Activated gamma-delta T cell treated with Interleukin-2 at 50 U/mL for 16 hours (primary cell): ENCODE data around the gene ATG3.
"Not testable (repeated sequence)": the region's sequence is repeated elsewhere in the genome, so short reads cannot be mapped to it uniquely, and the experiment has no call there.

Source experiments
- DNase-seq: peaks from one replicate; pipeline ENCODE4 v3.0.0-alpha.2; 2020

ATG3 gene

DNA sequence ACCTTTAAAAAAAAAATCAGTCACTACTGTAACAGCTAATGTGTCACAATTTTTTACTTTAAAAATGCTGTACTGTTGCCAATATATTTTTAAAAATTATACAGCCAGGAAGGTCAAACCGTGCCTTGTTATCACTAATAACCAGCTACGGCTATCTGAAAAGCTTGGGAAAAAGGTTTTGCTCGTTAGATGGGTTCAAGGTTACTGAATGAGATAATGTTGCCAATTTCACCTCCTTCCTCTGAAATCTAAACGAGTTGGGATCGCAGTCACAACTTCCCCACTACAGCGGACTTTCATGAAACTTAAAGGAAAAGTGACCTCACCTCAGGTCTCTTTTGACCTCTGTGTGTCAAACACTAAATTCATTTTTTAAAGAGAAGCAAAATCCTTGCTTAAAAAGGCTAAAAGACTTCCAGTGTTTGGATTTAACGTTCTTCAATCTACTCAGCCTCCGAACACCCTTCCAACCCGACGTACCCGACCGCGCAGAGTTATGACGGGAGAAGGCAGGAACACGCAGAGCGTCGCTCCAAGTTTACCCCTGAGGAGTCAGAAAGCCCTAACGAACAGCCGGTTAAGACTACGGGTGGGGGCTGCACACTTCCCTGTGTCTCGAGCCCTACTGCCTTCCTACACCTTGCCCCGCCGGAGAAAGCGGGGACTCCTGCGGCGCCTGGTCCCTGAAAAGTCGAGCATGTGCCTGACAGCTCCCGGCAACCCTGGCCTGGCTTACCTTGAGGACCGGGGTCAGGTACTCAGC lies 860 bp downstream of the ATG3 start:
- peak; percentile 35 for DNase-seq

DNA sequence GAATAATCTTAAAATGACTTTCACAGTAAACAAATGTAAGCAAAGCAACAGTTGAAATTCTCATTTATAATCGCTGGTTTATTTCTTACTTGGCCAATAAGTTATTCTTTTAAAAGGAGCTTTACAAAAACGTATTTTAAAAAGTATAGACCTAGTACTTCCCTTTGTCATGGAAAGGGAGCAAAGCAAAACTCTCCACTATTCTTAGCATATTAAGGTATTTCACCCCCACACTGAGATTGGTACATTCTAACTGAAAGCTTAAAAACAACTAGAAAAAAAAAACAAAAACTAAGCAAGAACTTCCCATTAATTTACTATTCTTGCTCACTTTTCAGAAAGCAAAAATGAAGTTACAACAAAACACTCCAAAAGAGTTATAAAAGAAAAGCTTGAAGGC lies 1.5 kb downstream of the ATG3 start:
- DNase-seq = no peak

DNA sequence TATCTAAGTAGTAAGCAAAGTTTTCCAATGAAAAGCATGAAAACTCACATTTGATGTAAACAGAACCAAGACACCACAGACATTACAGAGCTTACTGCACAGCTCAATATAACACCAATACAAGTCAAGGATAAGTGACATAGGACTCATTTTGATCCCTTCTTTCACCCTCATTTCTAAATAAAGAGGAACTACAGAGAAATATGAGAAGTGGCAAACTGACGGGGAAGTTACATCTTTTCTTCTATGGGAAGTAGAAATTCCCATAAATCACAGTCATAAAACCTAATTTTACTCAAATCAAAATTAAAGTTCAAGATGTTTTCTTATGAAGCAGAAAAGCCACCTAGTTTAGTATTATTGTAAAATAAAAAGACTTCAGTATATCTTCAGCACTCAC lies 3.8 kb downstream of the ATG3 start:
- no peak for DNase-seq

DNA sequence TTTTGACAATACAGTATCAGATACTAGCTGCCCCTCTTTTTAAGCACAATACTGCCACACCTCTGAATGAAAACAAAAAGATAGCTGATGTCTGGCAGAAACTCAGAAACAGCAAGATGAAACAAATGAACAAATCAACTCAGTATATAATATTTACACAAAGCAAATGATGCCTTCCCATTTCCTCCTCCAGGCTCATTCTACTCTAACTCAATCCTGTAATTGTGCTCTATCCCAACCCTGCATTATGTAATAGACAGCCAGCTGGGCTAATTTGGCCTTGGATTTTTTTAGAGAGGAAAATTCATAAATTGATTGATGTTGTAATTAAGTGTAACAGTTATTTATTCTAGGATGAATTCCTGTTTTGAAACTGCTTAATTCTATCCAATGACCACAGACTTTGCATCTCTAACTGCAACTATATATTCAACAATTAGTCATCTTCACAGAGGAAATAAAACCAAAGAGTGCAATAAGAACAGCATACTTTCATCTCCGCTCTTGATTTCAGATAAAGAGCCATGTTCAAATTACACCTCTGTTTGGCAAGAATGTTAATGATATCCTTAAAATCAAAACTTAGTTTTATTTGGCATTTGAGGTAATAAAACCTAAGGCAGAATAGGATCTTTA lies 6.1 kb downstream of the ATG3 start:
- no peak for DNase-seq

DNA sequence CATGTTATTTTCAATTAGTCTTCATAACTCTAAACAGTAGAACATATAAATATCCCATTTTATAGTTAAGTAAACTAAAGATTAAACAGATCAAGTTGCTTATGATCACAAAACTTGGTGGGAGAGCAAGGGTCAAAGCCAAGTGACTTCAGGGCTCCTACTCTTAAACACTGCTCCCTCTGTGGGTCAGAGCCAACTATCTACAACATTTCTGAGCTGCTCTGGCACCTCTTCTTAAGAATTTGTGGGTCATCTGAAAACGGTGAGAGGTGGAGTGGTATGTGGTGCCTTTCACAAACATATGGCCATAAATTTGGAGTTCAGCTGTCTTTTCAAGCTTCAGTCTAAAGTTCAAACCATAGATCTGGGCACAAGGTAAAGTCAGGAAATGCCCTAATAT lies 10.9 kb downstream of the ATG3 start:
- DNase-seq = no peak

DNA sequence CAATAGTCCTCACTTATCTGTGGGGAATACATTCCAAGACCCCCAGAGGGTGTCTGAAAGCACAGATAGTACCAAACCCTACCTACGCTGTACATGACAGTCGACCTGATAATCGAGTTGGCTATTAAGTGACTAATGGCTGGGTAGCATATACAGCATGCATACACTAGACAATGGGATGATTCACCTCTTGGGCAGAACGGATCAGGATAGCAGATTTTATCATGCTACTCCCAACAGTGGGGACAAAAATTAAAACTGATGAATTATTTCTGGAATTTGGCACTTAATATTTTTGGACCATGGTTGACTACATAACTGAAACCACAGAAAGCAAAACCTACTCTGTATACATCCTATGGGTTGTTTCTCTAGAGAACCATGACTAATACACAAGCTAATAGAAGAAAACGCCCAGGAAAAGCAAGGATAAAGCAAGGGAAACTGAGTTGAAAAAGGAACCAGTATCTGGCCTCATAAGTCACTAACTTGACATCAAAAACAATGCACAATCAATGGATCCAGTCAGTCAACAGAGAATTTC lies 15.5 kb downstream of the ATG3 start:
- DNase-seq = no peak

DNA sequence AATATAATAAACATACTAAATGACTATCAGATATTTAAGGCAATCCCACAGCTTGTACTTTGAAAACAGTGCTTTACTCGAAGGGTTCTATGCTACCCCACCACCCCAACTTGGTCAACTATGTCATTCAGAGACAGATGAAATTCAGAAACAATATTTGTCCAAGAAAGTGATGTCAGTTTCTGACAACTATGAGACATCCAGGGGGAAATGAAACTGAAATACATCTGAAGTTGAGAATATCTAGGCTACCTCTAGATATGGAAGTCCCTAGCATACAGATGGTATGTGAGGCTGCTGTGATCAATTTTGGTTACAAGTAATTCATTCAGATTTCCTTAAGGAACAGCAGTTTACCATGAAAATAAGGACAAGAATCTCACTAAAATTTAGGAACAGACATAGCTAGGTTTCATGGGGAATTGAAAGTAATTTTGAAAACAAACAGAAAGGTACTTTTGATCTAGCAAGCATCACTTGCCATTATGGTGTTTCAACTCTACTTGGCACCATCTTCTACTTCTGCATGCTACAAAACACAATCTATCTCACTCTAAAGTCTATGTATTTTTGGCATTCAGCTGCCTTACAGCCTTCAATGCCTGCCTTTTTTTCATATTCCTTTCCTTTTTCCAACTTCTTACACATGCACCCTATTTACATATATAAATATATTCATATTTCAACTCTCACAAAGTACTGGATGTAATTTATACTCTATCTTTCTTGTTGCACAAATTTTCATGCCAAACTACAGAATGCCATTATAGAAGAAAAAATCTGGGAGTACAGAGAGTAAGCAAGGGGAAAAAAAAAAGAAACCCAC lies 21.7 kb downstream of the ATG3 start:
- no peak for DNase-seq

DNA sequence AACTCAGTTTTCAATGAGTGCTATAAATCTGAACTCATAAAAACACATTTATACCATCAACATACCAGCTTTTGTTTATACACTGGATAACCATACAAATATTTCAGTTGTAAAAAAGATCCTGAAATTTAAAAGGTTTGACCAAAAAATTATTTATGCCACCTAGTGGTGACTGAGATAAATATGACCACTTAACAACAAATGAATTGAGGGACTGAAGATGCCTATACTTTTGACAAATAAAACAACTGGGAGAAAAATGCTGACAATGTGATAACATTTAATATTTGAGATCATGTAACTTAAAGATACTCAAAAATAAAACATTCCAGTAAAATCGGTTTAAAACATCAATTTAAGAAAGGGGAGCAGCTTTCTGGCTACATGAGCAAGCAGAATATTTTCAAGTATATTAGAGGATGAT lies 30.4 kb downstream of the ATG3 start:
- no peak for DNase-seq

DNA sequence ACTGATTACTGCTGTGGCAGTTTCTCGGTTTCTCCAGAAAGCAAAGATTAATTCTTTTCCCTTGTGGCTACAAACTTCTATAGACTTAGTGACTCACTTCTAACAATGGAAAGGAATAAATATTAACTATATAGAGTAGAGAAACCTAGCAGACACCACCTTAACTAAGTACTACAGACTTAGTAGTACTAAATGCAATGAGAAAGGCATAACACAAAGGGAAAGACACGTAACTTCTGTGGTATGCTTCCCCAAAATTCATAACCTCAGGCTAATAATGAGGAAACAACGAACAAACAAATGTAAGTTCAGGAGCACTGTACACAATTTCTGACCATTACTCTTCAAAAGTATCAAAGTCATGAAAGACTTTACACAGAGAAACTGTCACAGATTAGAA lies 31.2 kb downstream of the ATG3 start:
- DNase-seq = no peak

DNA sequence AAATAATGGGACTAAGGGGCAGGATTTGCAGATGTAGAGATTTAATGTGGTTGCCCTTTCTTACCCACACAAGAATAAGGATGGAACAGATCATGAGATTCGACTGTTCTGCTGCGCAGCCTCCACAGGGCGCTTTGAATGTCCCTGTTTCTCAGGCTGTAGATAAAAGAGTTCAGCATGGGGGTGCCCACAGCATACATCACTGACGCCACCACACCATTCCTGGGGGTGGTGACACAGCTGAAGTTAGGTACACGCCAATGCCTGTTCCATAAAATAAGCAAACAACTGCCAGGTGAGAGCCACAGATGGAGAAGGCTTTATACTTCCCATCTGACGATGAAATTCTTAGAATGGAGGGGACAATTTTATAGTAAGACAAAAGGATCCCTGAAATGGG lies 37.6 kb downstream of the ATG3 start:
- DNase-seq = not testable (repeated sequence)

DNA sequence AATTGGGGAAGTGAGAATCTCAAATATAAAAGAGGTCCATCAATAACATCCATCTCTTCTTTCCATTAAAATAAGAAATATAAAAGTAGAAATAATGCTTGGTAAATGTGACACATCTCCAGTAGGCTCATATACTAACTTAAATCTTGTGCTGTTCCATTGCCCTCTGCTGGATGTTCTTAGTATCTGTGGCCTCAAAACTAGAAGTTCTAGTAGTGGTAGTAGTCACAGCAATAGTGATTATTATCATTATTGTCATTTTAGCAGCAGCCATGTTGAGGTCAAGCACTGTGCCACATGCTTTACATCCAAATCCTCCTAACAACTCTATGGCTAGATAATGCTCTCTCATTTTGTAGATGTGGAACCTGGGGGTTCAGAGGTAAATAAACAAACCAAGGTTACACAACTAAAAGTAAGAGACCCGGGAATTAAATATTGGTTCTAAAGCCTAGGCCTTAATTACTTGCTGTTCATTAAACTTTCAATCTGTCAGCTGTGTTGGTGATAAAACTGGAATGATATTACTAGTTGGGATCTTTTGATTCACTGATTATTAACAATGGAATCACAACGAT lies 42.2 kb downstream of the ATG3 start:
- DNase-seq = peak; percentile 21

DNA sequence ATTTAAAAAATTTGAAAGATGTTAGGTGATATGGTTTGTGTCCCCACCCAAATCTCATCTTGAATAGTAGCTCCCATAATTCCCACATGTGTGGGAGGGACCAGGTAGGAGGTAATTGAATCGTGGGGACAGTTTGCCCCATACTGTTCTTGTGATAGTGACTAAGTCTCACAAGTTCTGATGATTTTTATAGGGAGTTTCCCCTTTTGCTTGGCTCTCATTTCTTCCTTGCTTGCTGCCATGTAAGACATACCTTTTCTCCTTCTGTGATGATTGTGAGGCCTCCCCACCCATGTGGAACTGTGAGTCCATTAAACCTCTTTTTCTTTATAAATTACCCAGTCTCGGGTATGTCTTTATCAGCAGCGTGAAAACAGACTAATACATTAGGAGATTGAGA lies 42.8 kb downstream of the ATG3 start:
- not testable (repeated sequence) for DNase-seq

DNA sequence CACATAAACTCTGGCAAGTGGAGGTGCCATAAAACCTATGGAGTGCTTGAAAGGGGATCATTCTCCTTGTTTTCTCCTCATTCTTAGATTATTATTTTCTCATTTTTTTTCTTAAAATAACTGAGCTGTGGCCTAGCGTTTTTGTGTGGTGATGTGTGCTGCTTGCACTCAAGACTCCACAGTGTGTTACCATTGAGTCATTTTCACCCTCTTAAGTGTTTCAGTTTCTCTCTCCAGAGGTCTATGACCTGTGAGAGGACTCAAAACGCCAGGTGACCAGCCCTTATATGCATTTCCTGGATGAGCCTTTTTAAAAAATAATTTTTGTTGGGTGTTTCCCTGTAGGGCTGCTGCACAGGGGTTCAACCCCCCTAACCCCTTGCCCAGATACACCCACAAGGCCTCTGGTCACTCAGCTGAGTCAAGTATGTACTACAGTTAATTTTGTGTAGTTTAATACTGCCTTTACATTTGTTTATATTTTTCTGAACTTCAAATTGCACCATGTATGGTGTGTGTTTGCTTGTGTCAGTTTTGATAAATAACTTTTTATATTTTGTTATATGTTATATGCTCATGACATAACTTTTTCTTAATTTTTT lies 47.1 kb downstream of the ATG3 start:
- no peak for DNase-seq

DNA sequence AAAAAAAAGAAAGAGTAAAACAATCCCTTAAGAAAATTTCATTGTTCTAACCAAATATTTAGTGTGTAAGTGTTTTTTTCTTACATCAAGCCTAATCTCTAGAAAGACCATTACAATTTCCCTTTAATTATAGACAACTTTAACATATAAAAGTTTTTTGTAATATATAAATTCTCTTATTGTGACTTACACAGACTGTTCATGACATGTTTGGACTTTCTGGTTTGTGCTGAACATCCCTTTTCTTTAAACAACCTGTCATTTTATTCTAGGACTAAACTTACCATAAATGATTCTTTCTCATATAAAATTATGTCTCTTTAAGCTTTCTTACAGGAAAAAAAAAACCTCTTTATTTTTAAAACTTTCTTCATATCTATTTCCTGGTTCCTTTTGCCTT lies 49.4 kb downstream of the ATG3 start:
- no peak for DNase-seq

DNA sequence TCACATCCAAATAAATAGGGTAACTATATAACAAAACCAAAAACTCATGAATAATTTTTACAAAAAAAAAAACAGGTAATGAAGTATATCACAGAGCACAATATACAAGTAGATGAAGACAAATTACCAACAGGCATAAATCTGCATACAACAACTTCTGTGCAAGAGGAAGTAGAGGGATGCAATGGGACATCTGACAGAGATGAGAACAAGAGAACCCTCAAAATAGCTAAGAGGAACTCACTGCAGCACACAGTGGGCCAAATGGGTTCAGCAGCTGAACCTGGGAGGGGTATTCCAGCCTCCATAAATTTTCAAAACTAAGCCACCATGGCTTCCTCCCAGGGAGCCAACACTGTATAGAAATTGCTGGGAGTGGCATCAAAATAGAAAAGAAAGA lies 52.9 kb downstream of the ATG3 start:
- no peak for DNase-seq

DNA sequence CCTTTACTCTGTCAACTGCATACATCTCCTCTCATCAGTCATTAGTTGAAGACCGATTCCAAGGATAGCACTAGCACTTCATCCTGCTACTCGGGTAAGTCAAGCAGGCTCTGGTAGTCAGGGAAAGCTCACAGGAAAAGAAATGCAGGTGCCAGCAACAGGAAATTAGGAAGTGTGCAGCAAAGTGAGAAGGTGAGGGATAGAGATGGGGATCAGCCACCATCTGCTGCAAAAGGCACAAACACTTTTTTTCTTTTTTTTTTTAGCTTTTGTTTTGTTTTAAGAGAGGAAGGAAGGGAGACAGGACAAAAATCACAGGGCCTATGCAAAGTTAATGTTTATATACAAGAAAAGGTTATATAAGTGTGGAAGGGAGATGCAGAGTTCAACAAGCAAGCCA lies 53.5 kb downstream of the ATG3 start:
- DNase-seq = no peak

DNA sequence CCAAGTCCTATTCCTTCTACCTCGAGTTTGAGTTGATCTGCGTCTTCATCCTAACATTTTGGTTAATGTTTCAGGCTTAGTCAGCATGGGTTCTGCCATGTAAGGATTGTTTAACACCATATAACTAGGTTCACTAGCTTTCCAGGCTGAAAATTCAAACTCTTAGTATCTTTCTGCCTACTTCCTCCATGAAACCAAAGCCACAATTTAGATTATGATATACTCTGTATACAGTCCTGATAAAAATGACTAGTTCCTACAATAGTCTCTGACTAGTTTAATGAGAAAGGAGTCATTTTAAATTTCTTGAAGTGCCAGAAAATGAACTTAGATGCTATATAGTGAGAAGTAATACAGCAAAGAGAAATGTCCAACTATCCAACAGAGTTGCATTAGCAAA lies 55.9 kb downstream of the ATG3 start:
- no peak for DNase-seq

DNA sequence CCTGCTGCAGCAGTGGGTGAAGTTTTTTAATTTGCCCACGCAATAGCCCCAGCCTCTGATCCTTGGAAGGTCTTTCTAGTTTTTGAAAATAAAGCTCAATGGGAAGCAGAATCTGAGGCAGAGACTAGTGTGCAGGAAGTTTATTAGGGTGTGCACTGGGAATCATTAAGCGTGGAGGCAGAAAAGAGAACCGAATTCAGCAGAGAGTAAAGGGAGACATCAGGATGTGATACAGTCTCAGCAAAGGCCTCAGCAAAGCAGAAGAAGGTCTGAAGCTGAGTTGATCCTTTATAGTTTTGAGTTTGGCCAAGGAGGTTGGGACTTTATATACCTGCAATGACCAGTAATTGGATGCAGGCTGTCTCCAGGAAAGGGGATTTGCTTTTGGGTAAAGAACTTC lies 57.6 kb downstream of the ATG3 start:
- DNase-seq = no peak

DNA sequence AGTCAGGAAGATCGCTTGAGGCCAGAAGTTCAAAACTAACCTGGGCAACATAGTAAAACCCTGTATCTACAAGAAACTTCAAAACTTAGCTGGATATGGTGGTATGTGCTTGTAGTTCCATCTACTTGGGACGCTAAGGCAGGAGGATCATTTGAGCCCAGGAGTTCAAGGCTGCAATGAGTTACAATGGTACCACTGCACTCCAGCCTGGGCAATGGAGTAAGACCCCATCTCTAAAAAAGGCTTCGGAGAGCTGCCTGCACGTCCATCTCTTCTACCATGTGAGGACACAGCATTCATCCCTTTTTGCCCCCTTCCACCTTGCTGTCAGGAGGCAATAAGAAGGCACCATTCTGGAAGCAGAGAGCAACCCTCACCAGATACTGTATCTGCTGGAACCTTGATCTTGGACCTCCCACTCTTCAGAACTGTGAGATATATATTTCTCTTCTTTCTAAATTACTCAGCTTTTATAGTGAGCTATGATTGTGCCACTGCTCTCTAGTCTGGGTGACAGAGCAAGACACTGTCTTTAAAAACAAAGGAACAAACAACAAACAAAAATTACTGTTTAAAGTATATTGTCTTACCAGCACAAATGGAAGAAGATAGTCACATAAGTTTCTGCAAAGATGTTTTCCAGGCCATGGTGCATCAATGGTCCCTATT lies 58.3 kb downstream of the ATG3 start:
- DNase-seq = no peak

DNA sequence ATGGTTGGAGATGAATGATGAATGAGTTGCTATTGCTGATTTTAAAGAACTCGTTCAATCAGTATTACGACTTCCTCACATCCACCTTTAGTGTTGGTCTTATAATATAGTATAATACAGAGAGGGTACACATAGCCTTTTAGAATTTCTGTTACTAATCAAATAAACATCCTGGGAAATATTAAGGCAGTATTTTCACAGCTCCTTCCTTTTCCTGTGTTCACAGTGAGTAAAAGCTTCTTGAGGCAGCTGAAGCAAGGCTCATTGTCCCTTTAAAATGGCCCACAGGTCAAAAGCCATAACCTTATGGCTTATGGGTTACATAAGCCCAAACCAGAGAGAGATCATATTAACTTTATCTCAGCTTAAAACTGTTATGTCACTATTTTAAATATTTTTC lies 61.1 kb downstream of the ATG3 start:
- DNase-seq = no peak

DNA sequence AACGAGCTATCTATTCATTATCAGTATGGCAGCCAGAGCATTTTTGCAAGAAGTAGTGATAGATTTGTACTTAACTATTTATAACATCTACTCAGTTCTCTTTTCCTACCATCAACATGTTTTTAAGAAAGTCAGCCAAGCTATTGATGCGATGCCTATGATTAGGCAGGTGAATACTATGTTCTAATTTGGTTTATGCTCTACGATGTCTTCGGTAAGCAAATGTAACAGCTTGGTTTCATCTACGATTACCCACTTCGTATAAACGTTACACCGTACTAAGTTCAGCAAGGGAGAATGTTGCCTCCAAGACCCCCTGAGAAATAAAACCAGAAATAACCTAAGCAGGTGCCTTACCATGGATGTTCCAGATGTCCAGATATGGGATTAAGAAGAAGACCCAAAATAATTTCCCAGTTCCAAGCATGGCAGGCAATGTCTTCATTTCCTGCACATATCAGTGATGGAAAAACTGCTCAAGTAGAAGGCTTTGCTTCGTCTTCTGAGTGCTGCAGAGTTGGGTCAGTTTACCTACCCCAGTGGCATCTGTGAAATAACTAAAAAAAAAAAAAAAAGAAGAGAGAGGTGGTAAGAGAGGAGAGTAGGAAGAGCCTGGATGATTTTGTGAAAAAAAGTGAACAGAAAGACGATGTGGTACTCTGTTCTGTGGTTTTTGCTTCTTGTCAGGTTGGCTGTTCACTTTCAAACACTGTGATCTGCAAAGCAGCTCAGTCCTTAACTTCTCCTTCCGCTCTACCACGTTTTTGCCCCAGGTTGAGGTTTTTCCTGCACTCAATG lies 62.6 kb downstream of the ATG3 start, which contains the start of gene BTLA:
BTLA (minus strand) TSS at position 559 of the 798 bp plus-strand sequence; CDS start at position 445, 114 bp downstream.
- DNase-seq = peak; percentile 12
